ENCODE measurements around the gene NKX2-3. TPM values are rescaled to one million over a fixed set of nuclear protein-coding genes. Genes with fewer than 3 reads are reported as not detected.

The NKX2-3 gene
- polyA plus RNA-seq, 4 donors: 0.67 to 17.4 (median 11.0) TPM

GRCh38 chr10:99558708-99559107, 26.0 kb downstream of the NKX2-3 start:
- DNase-seq: no peak
- WGBS, 3 donors: 75 to 85% (median 83%) methylated on average over 4 of the region's 4 CpGs
- Histone ChIP-seq H3K9me3 (ENCODE audit: control insufficient read depth in 2 of 2, insufficient read depth in 1 of 2, low read depth in 1 of 2, low read length in 1 of 2) (no peaks in the 10 kb centered on the region), H3K4me1 (ENCODE audit: control insufficient read depth in 3 of 3, insufficient read depth in 2 of 3, low read depth in 1 of 3, low read length in 2 of 3) (no peaks in the 10 kb centered on the region), H3K4me3 (ENCODE audit: low read depth in 1 of 3, low read length in 3 of 3) (no peak overlapping the region), H3K36me3 (ENCODE audit: control insufficient read depth in 3 of 3, insufficient read depth in 2 of 3, low read depth in 1 of 3, low read length in 3 of 3) (no peaks in the 10 kb centered on the region), H3K27me3 (ENCODE audit: control insufficient read depth in 3 of 3, insufficient read depth in 3 of 3, low read length in 3 of 3) (peaks cover 0 to 28% (median 0%) of the 10 kb centered on the region in 3 donors), H3K27ac (ENCODE audit: low read depth in 1 of 3, low read length in 2 of 3) (no peak overlapping the region)
- FAIRE-seq: no peak

DNA sequence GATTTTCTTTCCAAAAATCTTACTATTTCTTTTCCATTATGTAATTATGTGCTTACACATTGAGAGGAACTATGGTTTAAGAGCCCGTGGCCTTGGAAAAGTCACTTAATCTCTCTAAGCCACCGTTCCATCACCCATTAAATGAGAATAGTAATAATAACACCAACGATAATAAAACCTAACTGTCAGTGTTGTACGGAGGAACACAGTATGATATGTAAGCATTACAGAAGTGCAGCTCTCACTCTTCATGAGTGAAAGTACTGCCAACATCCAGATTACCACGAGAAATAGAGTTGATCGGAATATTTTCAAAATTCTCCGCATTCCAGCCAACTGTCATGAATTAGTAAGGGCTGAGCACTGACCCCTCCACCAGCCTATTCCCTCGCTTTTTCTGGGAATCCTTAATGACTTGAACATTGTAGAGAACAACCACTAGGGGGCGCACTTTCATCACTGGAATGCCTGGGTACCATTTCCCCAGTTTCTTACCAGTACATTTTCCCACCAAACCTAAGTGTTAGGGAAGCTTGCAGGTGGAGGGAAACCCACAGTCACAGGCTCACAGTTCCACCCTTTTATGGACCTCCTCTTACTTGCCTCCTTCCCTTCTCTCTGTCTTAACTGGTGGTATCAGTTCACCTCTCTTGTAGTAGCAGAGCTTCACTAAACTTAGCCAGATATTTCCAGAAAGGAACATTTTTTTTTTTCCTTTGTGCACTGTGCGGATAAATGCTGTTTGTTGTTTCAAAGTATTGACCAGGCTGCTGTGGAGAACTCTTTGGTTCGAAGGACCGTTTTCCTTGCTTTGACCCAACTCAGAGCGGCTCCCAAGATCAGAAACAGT, 27.8 kb downstream of the NKX2-3 start:
- H3K4me1 ChIP-seq (ENCODE audit: control insufficient read depth in 3 of 3, insufficient read depth in 2 of 3, low read depth in 1 of 3, low read length in 2 of 3): no peaks in the 10 kb centered on the region
- H3K36me3 ChIP-seq (ENCODE audit: control insufficient read depth in 3 of 3, insufficient read depth in 2 of 3, low read depth in 1 of 3, low read length in 3 of 3): no peaks in the 10 kb centered on the region
- DNase-seq (peak; percentile 56 to 67), FAIRE-seq (no peak)
- 38 to 47% (median 45%) methylated on average over 13 of the region's 13 CpGs for WGBS, 3 donors
- H3K27ac ChIP-seq (ENCODE audit: low read depth in 1 of 3, low read length in 2 of 3): no peak overlapping the region
- H3K9me3 ChIP-seq (ENCODE audit: control insufficient read depth in 2 of 2, insufficient read depth in 1 of 2, low read depth in 1 of 2, low read length in 1 of 2): no peaks in the 10 kb centered on the region
- no peak overlapping the region for H3K4me3 ChIP-seq (ENCODE audit: low read depth in 1 of 3, low read length in 3 of 3)
- peaks cover 0 to 12% (median 0%) of the 10 kb centered on the region in 3 donors for H3K27me3 ChIP-seq (ENCODE audit: control insufficient read depth in 3 of 3, insufficient read depth in 3 of 3, low read length in 3 of 3)

- Histone ChIP-seq H3K27ac (ENCODE audit: low read depth in 1 of 3, low read length in 2 of 3) (no peak overlapping the region), H3K27me3 (ENCODE audit: control insufficient read depth in 3 of 3, insufficient read depth in 3 of 3, low read length in 3 of 3) (peaks cover 0 to 10% (median 0%) of the 10 kb centered on the region in 3 donors), H3K4me1 (ENCODE audit: control insufficient read depth in 3 of 3, insufficient read depth in 2 of 3, low read depth in 1 of 3, low read length in 2 of 3) (no peaks in the 10 kb centered on the region), H3K36me3 (ENCODE audit: control insufficient read depth in 3 of 3, insufficient read depth in 2 of 3, low read depth in 1 of 3, low read length in 3 of 3) (no peaks in the 10 kb centered on the region), H3K9me3 (ENCODE audit: control insufficient read depth in 2 of 2, insufficient read depth in 1 of 2, low read depth in 1 of 2, low read length in 1 of 2) (no peaks in the 10 kb centered on the region), H3K4me3 (ENCODE audit: low read depth in 1 of 3, low read length in 3 of 3) (no peak overlapping the region)
- FAIRE-seq (no peak), DNase-seq (no peak)
- 47 to 59% (median 53%) methylated on average over 2 of the region's 2 CpGs for WGBS, 3 donors
Measured at GRCh38 chr10:99562631-99563030, 29.9 kb downstream of the NKX2-3 start.

DNA sequence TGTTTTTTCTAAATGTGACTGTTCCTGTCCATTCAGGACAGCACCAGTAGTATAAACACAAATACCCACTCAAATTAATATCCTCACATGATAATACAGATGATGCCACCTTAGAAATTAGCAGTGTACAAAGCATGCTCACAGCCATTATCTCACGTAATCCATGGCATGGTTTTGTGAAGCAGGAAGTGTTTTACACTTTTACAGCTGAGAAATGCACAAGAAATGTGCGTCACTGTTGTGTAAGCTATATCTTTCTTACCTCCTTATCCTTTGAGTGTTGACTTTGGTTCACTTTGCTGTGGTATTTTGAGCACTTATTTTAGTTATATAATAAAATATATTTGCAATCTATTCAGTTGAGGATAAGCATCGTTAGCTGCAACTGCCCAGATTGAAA, 31.6 kb downstream of the NKX2-3 start:
- no peaks in the 10 kb centered on the region for H3K36me3 ChIP-seq (ENCODE audit: control insufficient read depth in 3 of 3, insufficient read depth in 2 of 3, low read depth in 1 of 3, low read length in 3 of 3)
- H3K4me1 ChIP-seq (ENCODE audit: control insufficient read depth in 3 of 3, insufficient read depth in 2 of 3, low read depth in 1 of 3, low read length in 2 of 3): no peaks in the 10 kb centered on the region
- FAIRE-seq: no peak
- H3K27ac ChIP-seq (ENCODE audit: low read depth in 1 of 3, low read length in 2 of 3): no peak overlapping the region
- no peak overlapping the region for H3K4me3 ChIP-seq (ENCODE audit: low read depth in 1 of 3, low read length in 3 of 3)
- WGBS, 3 donors: 16 to 39% (median 26%) methylated on average over 3 of the region's 3 CpGs
- no peak for DNase-seq
- no peaks in the 10 kb centered on the region for H3K9me3 ChIP-seq (ENCODE audit: control insufficient read depth in 2 of 2, insufficient read depth in 1 of 2, low read depth in 1 of 2, low read length in 1 of 2)
- peaks cover 0 to 9% (median 0%) of the 10 kb centered on the region in 3 donors for H3K27me3 ChIP-seq (ENCODE audit: control insufficient read depth in 3 of 3, insufficient read depth in 3 of 3, low read length in 3 of 3)

GRCh38 chr10:99565166-99565565, 32.4 kb downstream of the NKX2-3 start:
- H3K4me3 ChIP-seq (ENCODE audit: low read depth in 1 of 3, low read length in 3 of 3): no peak overlapping the region
- no peak for FAIRE-seq
- WGBS, 3 donors: 88 to 90% (median 89%) methylated on average over 4 of the region's 4 CpGs
- no peaks in the 10 kb centered on the region for H3K4me1 ChIP-seq (ENCODE audit: control insufficient read depth in 3 of 3, insufficient read depth in 2 of 3, low read depth in 1 of 3, low read length in 2 of 3)
- no peak for DNase-seq
- H3K27me3 ChIP-seq (ENCODE audit: control insufficient read depth in 3 of 3, insufficient read depth in 3 of 3, low read length in 3 of 3): peaks cover 0 to 6% (median 0%) of the 10 kb centered on the region in 3 donors
- no peaks in the 10 kb centered on the region for H3K9me3 ChIP-seq (ENCODE audit: control insufficient read depth in 2 of 2, insufficient read depth in 1 of 2, low read depth in 1 of 2, low read length in 1 of 2)
- no peaks in the 10 kb centered on the region for H3K36me3 ChIP-seq (ENCODE audit: control insufficient read depth in 3 of 3, insufficient read depth in 2 of 3, low read depth in 1 of 3, low read length in 3 of 3)
- H3K27ac ChIP-seq (ENCODE audit: low read depth in 1 of 3, low read length in 2 of 3): no peak overlapping the region

- WGBS, 3 donors: 66 to 73% (median 72%) methylated on average over 11 of the region's 11 CpGs
- Histone ChIP-seq H3K36me3 (ENCODE audit: control insufficient read depth in 3 of 3, insufficient read depth in 2 of 3, low read depth in 1 of 3, low read length in 3 of 3) (no peaks in the 10 kb centered on the region), H3K4me3 (ENCODE audit: low read depth in 1 of 3, low read length in 3 of 3) (no peak overlapping the region), H3K27me3 (ENCODE audit: control insufficient read depth in 3 of 3, insufficient read depth in 3 of 3, low read length in 3 of 3) (peaks cover 0 to 6% (median 0%) of the 10 kb centered on the region in 3 donors), H3K4me1 (ENCODE audit: control insufficient read depth in 3 of 3, insufficient read depth in 2 of 3, low read depth in 1 of 3, low read length in 2 of 3) (no peaks in the 10 kb centered on the region), H3K27ac (ENCODE audit: low read depth in 1 of 3, low read length in 2 of 3) (no peak overlapping the region), H3K9me3 (ENCODE audit: control insufficient read depth in 2 of 2, insufficient read depth in 1 of 2, low read depth in 1 of 2, low read length in 1 of 2) (no peaks in the 10 kb centered on the region)
- FAIRE-seq (no peak), DNase-seq (no peak)
Measured at GRCh38 chr10:99569253-99569939, 36.7 kb downstream of the NKX2-3 start.

DNA sequence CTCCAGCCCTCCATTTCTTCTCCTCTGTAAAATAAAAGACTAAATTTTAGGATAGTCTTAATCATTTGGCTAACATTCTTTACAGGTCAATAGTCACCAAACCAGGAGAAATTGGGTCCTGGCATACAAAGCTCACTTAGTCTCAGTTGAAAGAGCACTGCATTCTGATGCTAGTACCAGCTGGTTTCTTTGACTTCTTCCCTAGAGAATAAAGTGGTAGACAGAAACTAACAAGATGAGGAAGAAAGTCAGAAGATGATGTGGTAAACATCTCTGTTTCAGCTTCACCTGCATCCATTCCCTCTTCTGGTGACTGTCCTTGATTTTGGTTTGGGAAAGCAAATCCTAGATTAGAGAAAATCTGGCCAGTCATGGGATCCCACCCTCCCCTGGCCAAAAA, 37.2 kb downstream of the NKX2-3 start:
- no peaks in the 10 kb centered on the region for H3K4me1 ChIP-seq (ENCODE audit: control insufficient read depth in 3 of 3, insufficient read depth in 2 of 3, low read depth in 1 of 3, low read length in 2 of 3)
- no peak overlapping the region for H3K4me3 ChIP-seq (ENCODE audit: low read depth in 1 of 3, low read length in 3 of 3)

GRCh38 chr10:99571816-99572215, 39.1 kb downstream of the NKX2-3 start:
- 67 to 79% (median 69%) methylated on average over 1 of the region's 1 CpG for WGBS, 3 donors
- Histone ChIP-seq H3K4me3 (ENCODE audit: low read depth in 1 of 3, low read length in 3 of 3) (no peak overlapping the region), H3K27me3 (ENCODE audit: control insufficient read depth in 3 of 3, insufficient read depth in 3 of 3, low read length in 3 of 3) (peaks cover 0 to 4% (median 0%) of the 10 kb centered on the region in 3 donors), H3K27ac (ENCODE audit: low read depth in 1 of 3, low read length in 2 of 3) (no peak overlapping the region), H3K4me1 (ENCODE audit: control insufficient read depth in 3 of 3, insufficient read depth in 2 of 3, low read depth in 1 of 3, low read length in 2 of 3) (no peaks in the 10 kb centered on the region), H3K9me3 (ENCODE audit: control insufficient read depth in 2 of 2, insufficient read depth in 1 of 2, low read depth in 1 of 2, low read length in 1 of 2) (no peaks in the 10 kb centered on the region), H3K36me3 (ENCODE audit: control insufficient read depth in 3 of 3, insufficient read depth in 2 of 3, low read depth in 1 of 3, low read length in 3 of 3) (no peaks in the 10 kb centered on the region)
- no peak for FAIRE-seq
- DNase-seq: no peak

More for the DNA sequence above, 37.2 kb downstream of the NKX2-3 start:
- Histone ChIP-seq H3K36me3 (ENCODE audit: control insufficient read depth in 3 of 3, insufficient read depth in 2 of 3, low read depth in 1 of 3, low read length in 3 of 3) (no peaks in the 10 kb centered on the region), H3K27ac (ENCODE audit: low read depth in 1 of 3, low read length in 2 of 3) (no peak overlapping the region), H3K27me3 (ENCODE audit: control insufficient read depth in 3 of 3, insufficient read depth in 3 of 3, low read length in 3 of 3) (peaks cover 0 to 6% (median 0%) of the 10 kb centered on the region in 3 donors), H3K9me3 (ENCODE audit: control insufficient read depth in 2 of 2, insufficient read depth in 1 of 2, low read depth in 1 of 2, low read length in 1 of 2) (no peaks in the 10 kb centered on the region)
- no peak for DNase-seq
- no peak for FAIRE-seq
